KBM-7 (cell line): ENCODE measurements around the gene PPM1H.
"Not testable (repeated sequence)": the region's sequence is repeated elsewhere in the genome, so short reads cannot be mapped to it uniquely, and the experiment has no call there.

Source experiments
- DNase-seq: peaks from one replicate; pipeline ENCODE4 v3.0.0-alpha.2; 2015
- in situ Hi-C: fragments of 300-500 bp; cut with MboI; formaldehyde crosslinking; loops from 2 replicates; pipeline ENCODE4 v1.14.3; 2020; ENCODE audit warnings: low sequenced_read_pairs, low pct_unique_long_range_greater_than_20kb, mixed read lengths

The PPM1H gene

GRCh38 chr12:62731055-62731820, 203.7 kb downstream of the PPM1H start:
- in situ Hi-C loops: no loop called here
- DNase-seq: peak; percentile 76

- no peak for DNase-seq
Measured at GRCh38 chr12:62730649-62731048, 204.3 kb downstream of the PPM1H start.

GRCh38 chr12:62729579-62730544, 205.1 kb downstream of the PPM1H start:
- in situ Hi-C loops, DNase-seq: not testable (repeated sequence)

More at GRCh38 chr12:62730649-62731048, 204.3 kb downstream of the PPM1H start:
- in situ Hi-C loops: no loop called here

- DNase-seq: peak; percentile 30
- in situ Hi-C loops: no loop called here
Measured at GRCh38 chr12:62728741-62729140, 206.2 kb downstream of the PPM1H start.

- in situ Hi-C loops: no loop called here
- DNase-seq: no peak
Measured at GRCh38 chr12:62726471-62726980, 208.4 kb downstream of the PPM1H start.

GRCh38 chr12:62725781-62726180, 209.2 kb downstream of the PPM1H start:
- DNase-seq: no peak
- in situ Hi-C loops: no loop called here

- no peak for DNase-seq
- in situ Hi-C loops: no loop called here
Measured at GRCh38 chr12:62724947-62725451, 210.0 kb downstream of the PPM1H start.

- in situ Hi-C loops: no loop called here
Measured at GRCh38 chr12:62724285-62724684, 210.7 kb downstream of the PPM1H start.

GRCh38 chr12:62722971-62723680, 211.8 kb downstream of the PPM1H start:
- DNase-seq: no peak
- in situ Hi-C loops: no loop called here

More at GRCh38 chr12:62724285-62724684, 210.7 kb downstream of the PPM1H start:
- DNase-seq: no peak

GRCh38 chr12:62720661-62721330, 214.2 kb downstream of the PPM1H start:
- in situ Hi-C loops: no loop called here
- DNase-seq: no peak

- in situ Hi-C loops: no loop called here
Measured at GRCh38 chr12:62720025-62720424, 214.9 kb downstream of the PPM1H start.

GRCh38 chr12:62718762-62719426, 216.1 kb downstream of the PPM1H start:
- DNase-seq: no peak
- in situ Hi-C loops: no loop called here

More at GRCh38 chr12:62720025-62720424, 214.9 kb downstream of the PPM1H start:
- no peak for DNase-seq

GRCh38 chr12:62717643-62718042, 217.3 kb downstream of the PPM1H start:
- in situ Hi-C loops: no loop called here
- DNase-seq: no peak

- in situ Hi-C loops: no loop called here
- no peak for DNase-seq
Measured at GRCh38 chr12:62716866-62717525, 218.0 kb downstream of the PPM1H start.

GRCh38 chr12:62716037-62716436, 218.9 kb downstream of the PPM1H start:
- no peak for DNase-seq
- in situ Hi-C loops: no loop called here

- no peak for DNase-seq
- in situ Hi-C loops: no loop called here
Measured at GRCh38 chr12:62714774-62715721, 219.9 kb downstream of the PPM1H start.
